ENCODE measurements around the gene C7orf33. TPM values are rescaled to one million over a fixed set of nuclear protein-coding genes. Genes with fewer than 3 reads are reported as not detected.

The C7orf33 gene
- total and polyA plus RNA-seq, 2 of the 13 experiments (the other 11 are each of a cell fraction or from before 2014, with no cell fraction given) = not detected

DNA sequence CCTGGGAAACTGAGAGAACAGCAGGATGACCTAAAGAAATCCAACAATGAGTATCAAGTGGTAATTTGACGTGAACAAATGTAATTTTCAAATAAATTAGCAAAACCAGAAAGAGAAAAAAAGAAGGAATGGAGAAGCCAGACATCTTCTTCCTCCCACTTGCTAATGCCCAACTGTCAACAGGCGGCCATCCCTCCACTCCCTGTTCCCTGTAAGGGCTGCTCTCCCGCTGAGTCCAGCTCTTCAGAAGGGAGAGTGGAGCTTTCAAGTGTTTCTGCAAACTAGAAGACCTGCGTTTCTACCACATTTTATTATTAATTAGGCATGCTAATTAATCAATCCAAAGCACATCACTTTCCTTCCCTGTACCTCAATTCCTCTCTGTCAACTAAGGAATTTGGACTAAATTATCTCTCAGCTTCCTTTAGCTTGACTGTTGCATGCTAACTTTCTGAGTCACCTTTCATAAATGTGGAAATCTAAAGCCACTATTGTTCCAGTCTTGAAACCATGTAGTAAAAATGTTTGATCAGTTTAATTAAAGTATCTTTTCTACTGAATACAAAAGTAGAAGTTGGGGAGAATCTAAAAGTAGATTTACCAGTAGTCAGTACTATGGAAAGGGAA is 59.8 kb downstream of the C7orf33 start:
- H3K79me2 ChIP-seq (ENCODE audit: insufficient read depth, low read length) = no peaks in the 10 kb centered on the region
- H3K27ac ChIP-seq (ENCODE audit: extremely low read length, insufficient read depth, low read length) = no peak overlapping the region
- H3K4me1 ChIP-seq (ENCODE audit: insufficient read depth, low read length) = no peaks in the 10 kb centered on the region
- no TSS peak for BruUV-seq (replicated peaks)
- in situ Hi-C loops (cut with HindIII; ENCODE audit: extremely low pct_ligation_motif_present, low pct_unique_long_range_greater_than_20kb) = no loop called here
- no peak overlapping the region for H3K4me2 ChIP-seq (ENCODE audit: low read depth, low read length)
- ChIA-PET CTCF (ENCODE audit: low intra/inter-chr PET ratio, low total read pairs) (no interaction called here), POLR2A (no interaction called here)
- DNase-seq (ENCODE audit: low spot score) (no peak), FAIRE-seq (no peak), ATAC-seq (no peak)
- no peaks in the 10 kb centered on the region for H3K36me3 ChIP-seq (replicated peaks in 1 of 2; ENCODE audit: control insufficient read depth in 1 of 2, insufficient read depth in 2 of 2, low read length in 2 of 2)
- H2AFZ ChIP-seq (ENCODE audit: low read length) = no peak overlapping the region
- H3K27me3 ChIP-seq (ENCODE audit: control insufficient read depth in 1 of 2, insufficient read depth in 2 of 2, low read length in 2 of 2) = no peaks in the 10 kb centered on the region
- no peak overlapping the region for H3K4me3 ChIP-seq (replicated peaks in 1 of 3; ENCODE audit: insufficient read depth in 1 of 3, low read depth in 2 of 3, low read length in 3 of 3)
- no peaks in the 10 kb centered on the region for H3K9me3 ChIP-seq (ENCODE audit: low read length)
- 29% methylated on average over 4 of the region's 4 CpGs for WGBS (ENCODE audit: low lambda C conversion rate)
- TF ChIP-seq TRAFD1 (CRISPR knock-in tag; IDR thresholded peaks at IDR 0.05; ENCODE audit: borderline replicate concordance) (no peak), ZNF350 (CRISPR knock-in tag; IDR thresholded peaks at IDR 0.05; ENCODE audit: borderline replicate concordance, low read depth) (no peak), CBX2 (IDR thresholded peaks at IDR 0.05; ENCODE audit: low read depth, low read length) (no peak), CBX2 (CRISPR knock-in tag; IDR thresholded peaks at IDR 0.05; ENCODE audit: low read depth) (no peak)
- TF ChIP-seq, protein P1, sequence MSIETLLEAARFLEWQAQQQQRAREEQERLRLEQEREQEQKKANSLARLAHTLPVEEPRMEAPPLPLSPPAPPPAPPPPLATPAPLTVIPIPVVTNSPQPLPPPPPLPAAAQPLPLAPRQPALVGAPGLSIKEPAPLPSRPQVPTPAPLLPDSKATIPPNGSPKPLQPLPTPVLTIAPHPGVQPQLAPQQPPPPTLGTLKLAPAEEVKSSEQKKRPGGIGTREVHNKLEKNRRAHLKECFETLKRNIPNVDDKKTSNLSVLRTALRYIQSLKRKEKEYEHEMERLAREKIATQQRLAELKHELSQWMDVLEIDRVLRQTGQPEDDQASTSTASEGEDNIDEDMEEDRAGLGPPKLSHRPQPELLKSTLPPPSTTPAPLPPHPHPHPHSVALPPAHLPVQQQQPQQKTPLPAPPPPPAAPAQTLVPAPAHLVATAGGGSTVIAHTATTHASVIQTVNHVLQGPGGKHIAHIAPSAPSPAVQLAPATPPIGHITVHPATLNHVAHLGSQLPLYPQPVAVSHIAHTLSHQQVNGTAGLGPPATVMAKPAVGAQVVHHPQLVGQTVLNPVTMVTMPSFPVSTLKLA (IDR thresholded peaks at IDR 0.05) = no peak
- intact Hi-C loops (cut with micrococcal nuclease; ENCODE audit: unreplicated experiment) = no loop called here
- H4K20me1 ChIP-seq (ENCODE audit: insufficient read depth, low read length) = no peaks in the 10 kb centered on the region
- no peak overlapping the region for H3K9ac ChIP-seq (ENCODE audit: insufficient read depth, low read depth, low read length)
